GM12873 (cell line): Measurements from ENCODE around the gene FEZ2.

Experiments
- TF ChIP-seq, protein P1 (sequence below): IDR thresholded peaks from 2 replicates; pipeline ENCODE4 v1.5.1; 2012; ENCODE audit warnings: low read depth, mild to moderate bottlenecking, moderate library complexity, low read length, control low read depth; ENCODE audit not compliant: insufficient read depth; ENCODE audit errors: missing control alignments

The FEZ2 gene

DNA sequence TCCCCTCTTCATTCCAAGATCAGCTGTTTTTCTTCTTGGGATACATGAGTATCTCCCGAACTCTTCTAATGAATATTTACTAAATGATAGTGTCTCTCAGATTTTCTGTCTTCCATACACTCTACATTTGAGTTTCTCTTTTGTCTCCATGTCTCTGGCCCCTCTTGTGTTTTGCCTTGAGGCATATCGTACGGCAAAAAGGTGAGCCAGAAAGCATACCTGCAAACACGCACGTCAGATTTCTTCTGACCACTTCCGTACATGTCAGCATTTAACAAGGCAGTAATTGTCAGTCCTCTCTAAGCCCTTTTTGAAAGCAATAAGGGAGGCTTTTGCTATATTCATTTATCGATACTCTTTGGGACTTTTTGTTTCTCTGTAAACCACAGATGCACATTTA, 82.4 kb downstream of the FEZ2 start:
- TF ChIP-seq, protein P1, sequence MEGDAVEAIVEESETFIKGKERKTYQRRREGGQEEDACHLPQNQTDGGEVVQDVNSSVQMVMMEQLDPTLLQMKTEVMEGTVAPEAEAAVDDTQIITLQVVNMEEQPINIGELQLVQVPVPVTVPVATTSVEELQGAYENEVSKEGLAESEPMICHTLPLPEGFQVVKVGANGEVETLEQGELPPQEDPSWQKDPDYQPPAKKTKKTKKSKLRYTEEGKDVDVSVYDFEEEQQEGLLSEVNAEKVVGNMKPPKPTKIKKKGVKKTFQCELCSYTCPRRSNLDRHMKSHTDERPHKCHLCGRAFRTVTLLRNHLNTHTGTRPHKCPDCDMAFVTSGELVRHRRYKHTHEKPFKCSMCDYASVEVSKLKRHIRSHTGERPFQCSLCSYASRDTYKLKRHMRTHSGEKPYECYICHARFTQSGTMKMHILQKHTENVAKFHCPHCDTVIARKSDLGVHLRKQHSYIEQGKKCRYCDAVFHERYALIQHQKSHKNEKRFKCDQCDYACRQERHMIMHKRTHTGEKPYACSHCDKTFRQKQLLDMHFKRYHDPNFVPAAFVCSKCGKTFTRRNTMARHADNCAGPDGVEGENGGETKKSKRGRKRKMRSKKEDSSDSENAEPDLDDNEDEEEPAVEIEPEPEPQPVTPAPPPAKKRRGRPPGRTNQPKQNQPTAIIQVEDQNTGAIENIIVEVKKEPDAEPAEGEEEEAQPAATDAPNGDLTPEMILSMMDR: no peak

DNA sequence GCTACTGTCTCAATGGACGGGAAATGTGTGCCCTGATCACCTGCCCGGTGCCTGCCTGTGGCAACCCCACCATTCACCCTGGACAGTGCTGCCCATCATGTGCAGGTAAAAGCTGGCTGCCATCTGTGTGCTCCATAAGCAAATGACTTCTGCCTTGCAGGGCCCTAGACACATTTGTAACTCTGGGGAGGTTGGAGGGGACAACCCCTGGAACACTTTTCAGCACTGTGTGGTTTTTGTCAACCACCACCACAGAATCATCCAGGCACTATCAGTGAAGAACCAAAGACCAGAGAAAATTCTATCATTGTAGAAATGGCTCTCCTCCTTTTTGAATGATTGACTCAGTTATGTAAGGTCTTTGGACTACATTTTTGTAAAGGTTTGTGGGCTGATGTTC, 84.3 kb downstream of the FEZ2 start:
- TF ChIP-seq, protein P1: no peak

DNA sequence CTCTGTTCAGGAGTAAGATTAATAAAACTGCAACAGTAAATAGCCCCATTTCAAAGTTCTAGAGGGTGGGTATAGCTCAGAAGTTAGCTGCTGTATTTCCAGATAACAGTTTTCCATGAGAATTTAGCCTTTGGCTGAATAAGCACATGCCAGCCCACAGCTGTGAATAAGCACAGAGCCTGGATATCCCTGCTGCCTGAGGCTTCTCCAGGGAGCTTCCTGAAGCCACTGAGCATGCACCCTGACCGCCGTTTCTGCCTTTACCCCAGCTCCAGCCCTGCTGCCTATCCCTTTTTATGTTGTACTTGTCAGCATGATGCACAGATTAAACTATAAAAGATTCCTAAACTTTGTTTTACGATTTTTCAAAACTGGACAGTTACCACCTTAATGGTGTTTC, 85.3 kb downstream of the FEZ2 start:
- TF ChIP-seq, protein P1: no peak

DNA sequence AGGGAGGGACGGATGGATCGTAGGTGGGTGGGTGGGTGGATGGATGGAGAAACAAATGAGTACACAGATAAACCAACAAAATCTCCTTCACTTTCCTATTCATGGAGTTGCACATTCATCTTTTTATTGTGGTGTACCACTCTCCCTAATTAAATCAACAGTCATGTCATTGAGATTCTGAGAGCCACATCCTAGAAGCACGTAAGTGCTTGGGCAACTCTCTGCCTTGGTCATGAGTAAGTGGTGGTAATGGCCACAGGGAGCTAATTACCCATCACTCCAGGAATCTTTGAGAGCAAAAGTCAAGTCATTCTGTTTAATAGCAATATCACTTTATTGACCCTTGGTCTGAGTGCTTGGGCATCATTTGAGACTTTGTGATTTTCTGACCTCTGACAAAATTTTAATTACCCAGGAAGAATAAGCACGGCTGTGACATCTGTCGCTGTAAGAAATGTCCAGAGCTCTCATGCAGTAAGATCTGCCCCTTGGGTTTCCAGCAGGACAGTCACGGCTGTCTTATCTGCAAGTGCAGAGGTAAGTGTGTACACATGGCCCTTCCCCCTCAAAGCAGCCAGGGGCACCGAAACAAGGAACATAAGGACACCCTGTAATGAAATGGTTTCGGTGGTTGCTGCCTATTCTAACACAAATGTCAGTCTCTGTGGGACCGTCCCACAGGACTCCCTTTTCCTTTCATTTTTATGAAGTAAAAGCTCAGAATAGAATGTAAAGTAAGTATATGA, 85.9 kb downstream of the FEZ2 start:
- TF ChIP-seq, protein P1: no peak

DNA sequence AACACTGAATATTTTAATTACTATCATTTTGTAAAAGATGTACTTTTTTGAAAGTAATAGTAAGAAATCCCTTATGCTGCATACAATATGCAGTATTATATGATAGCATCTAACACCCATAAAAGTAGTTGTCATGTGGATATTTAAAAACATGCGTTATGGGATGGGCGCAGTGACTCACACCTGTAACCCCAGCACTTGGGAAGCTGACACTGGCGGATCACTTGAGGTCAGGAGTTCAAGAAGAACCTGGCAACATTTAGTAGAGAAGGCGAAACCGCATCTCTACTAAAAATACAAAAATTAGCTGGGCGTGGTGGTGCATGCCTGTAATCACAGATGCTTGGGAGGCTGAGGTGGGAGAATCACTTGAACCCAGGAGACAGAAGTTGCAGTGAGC, 88.9 kb downstream of the FEZ2 start:
- TF ChIP-seq, protein P1: no peak

DNA sequence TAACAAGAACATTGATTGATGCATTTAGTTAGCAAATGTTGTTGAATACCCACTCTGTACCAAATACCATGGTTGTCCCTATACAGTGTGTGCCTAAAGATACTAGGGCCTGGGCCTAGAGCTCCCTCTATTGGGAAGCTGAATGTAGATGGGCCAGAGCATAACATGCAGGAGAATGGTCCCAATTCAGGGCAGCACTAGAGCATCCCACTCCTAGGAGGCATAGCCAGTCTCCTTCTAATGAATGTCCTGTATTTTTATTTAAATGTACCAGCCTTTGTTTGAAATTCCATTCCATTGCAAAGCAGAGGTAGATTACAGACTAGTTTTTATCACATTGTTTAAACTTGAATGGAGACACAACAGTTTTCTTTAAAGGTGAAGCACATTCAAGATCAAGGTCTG, 90.6 kb downstream of the FEZ2 start:
- TF ChIP-seq, protein P1: peak; percentile 87
